ENCODE data around the gene SMPD1. TPM values are rescaled to one million over a fixed set of nuclear protein-coding genes. Genes with fewer than 3 reads are reported as not detected.

Gene SMPD1
- total RNA-seq, 4 donors from 2014 or later: 11.6 to 21.4 (median 14.3) TPM

GRCh38 chr11:6377902-6378639 is 12.2 kb upstream of the SMPD1 start:
- H3K4me1 ChIP-seq: no peaks in the 10 kb centered on the region
- H3K27me3 ChIP-seq: no peaks in the 10 kb centered on the region
- no peak overlapping the region for H3K4me3 ChIP-seq
- H3K9me3 ChIP-seq: no peaks in the 10 kb centered on the region
- DNase-seq: no peak
- WGBS, 2 donors: 21 to 33% methylated on average over 4 of the region's 4 CpGs
- no peak overlapping the region for H3K27ac ChIP-seq
- no peaks in the 10 kb centered on the region for H3K36me3 ChIP-seq
- TF ChIP-seq CTCF (IDR thresholded peaks at IDR 0.05): no peak
- TF ChIP-seq POLR2A (IDR thresholded peaks at IDR 0.05): no peak
- intact Hi-C loops (cut with DNase I): loop anchor here (5.0 to 10.0 kb wide), 2 partner anchors 64 to 127 kb away; partner anchors contain the start of gene HPX

GRCh38 chr11:6378640-6378989 is 11.7 kb upstream of the SMPD1 start:
- intact Hi-C loops (cut with DNase I): loop anchor here (5.0 to 10.0 kb wide), 2 partner anchors 64 to 126 kb away; partner anchors contain the start of gene HPX
- TF ChIP-seq CTCF (IDR thresholded peaks at IDR 0.05) (no peak), POLR2A (IDR thresholded peaks at IDR 0.05) (no peak)

GRCh38 chr11:6385046-6385777 is 5.1 kb upstream of the SMPD1 start:
- no peak overlapping the region for H3K4me3 ChIP-seq
- no peak for TF ChIP-seq CTCF (IDR thresholded peaks at IDR 0.05)
- no peak for TF ChIP-seq POLR2A (IDR thresholded peaks at IDR 0.05)
- intact Hi-C loops (cut with DNase I): loop anchor here (10.0 kb wide), 1 partner anchor 320 kb away; no protein-coding TSS in a partner anchor
- WGBS, 2 donors: 88 to 93% methylated on average over 6 to 7 of the region's 7 CpGs
- no peaks in the 10 kb centered on the region for H3K36me3 ChIP-seq
- H3K27me3 ChIP-seq: no peaks in the 10 kb centered on the region
- H3K9me3 ChIP-seq: no peaks in the 10 kb centered on the region
- peaks cover 0 to 25% (median 7%) of the 10 kb centered on the region in 3 donors for H3K4me1 ChIP-seq
- no peak overlapping the region for H3K27ac ChIP-seq
- DNase-seq: no peak

More at GRCh38 chr11:6378640-6378989, 11.7 kb upstream of the SMPD1 start:
- WGBS, 2 donors: 64 to 66% methylated on average over 5 of the region's 5 CpGs
- Histone ChIP-seq H3K27me3 (no peaks in the 10 kb centered on the region), H3K4me3 (no peak overlapping the region), H3K9me3 (no peaks in the 10 kb centered on the region), H3K4me1 (no peaks in the 10 kb centered on the region), H3K27ac (no peak overlapping the region), H3K36me3 (no peaks in the 10 kb centered on the region)
- DNase-seq: no peak

GRCh38 chr11:6387811-6388599 is 2.3 kb upstream of the SMPD1 start:
- no peak for TF ChIP-seq POLR2A (IDR thresholded peaks at IDR 0.05)
- TF ChIP-seq CTCF (IDR thresholded peaks at IDR 0.05): no peak
- no peak overlapping the region for H3K4me3 ChIP-seq
- H3K4me1 ChIP-seq: peaks cover 12 to 45% (median 18%) of the 10 kb centered on the region in 3 donors
- no peaks in the 10 kb centered on the region for H3K27me3 ChIP-seq
- peaks cover 0 to 10% (median 0%) of the 10 kb centered on the region in 3 donors for H3K36me3 ChIP-seq
- no peak for DNase-seq
- H3K27ac ChIP-seq: peak overlapping the region in 3 of 4 donors; percentile 2 to 90 (median 48)
- 59 to 61% methylated on average over 11 to 12 of the region's 12 CpGs for WGBS, 2 donors
- H3K9me3 ChIP-seq: no peaks in the 10 kb centered on the region
- intact Hi-C loops (cut with DNase I): loop anchor here (10.0 kb wide), 1 partner anchor 317 kb away; no protein-coding TSS in a partner anchor
